ENCODE data around the gene PLTP. TPM values are rescaled to one million over a fixed set of nuclear protein-coding genes. Genes with fewer than 3 reads are reported as not detected.

Gene PLTP
- total and polyA plus RNA-seq, 12 donors, result 126 to 1,158 (median 401) TPM

- no peaks in the 10 kb centered on the region for H3K27me3 ChIP-seq
- TF ChIP-seq CTCF (IDR thresholded peaks at IDR 0.05) (no peak), POLR2A (IDR thresholded peaks at IDR 0.05) (no peak)
- H3K4me3 ChIP-seq, result no peak overlapping the region
- peaks cover 0 to 99% of the 10 kb centered on the region in 2 donors for H3K36me3 ChIP-seq (replicated peaks in 1 of 2)
- WGBS, 4 donors, result 92 to 100% (median 94%) methylated on average over 2 to 7 of the region's 7 CpGs
- intact Hi-C loops (cut with DNase I), result loop anchor here (5.0 kb wide), 2 partner anchors 45 to 55 kb away; no protein-coding TSS in a partner anchor
- H3K9me3 ChIP-seq (replicated peaks in 1 of 3), result no peaks in the 10 kb centered on the region
- peak overlapping the region in 1 of 5 donors; percentile 2 for H3K27ac ChIP-seq
- DNase-seq, result no peak
- peaks cover 11 to 19% of the 10 kb centered on the region in 2 donors for H3K4me1 ChIP-seq (replicated peaks in 1 of 2)
Measured at GRCh38 chr20:45897692-45898091, 14.3 kb downstream of the PLTP start.

- Histone ChIP-seq H3K27me3 (no peaks in the 10 kb centered on the region), H3K36me3 (replicated peaks in 1 of 2) (peaks cover 0 to 97% of the 10 kb centered on the region in 2 donors), H3K4me1 (replicated peaks in 1 of 2) (peaks cover 11 to 23% of the 10 kb centered on the region in 2 donors), H3K27ac (peak overlapping the region in 1 of 5 donors; percentile 2), H3K4me3 (no peak overlapping the region), H3K9me3 (replicated peaks in 1 of 3) (no peaks in the 10 kb centered on the region)
- DNase-seq, result no peak
- intact Hi-C loops (cut with DNase I), result loop anchor here (5.0 kb wide), 2 partner anchors 45 to 55 kb away; no protein-coding TSS in a partner anchor
- TF ChIP-seq CTCF (IDR thresholded peaks at IDR 0.05) (no peak), POLR2A (IDR thresholded peaks at IDR 0.05) (no peak)
- 51 to 75% (median 66%) methylated on average over 2 of the region's 2 CpGs for WGBS, 4 donors
Measured at GRCh38 chr20:45897289-45897688, 14.7 kb downstream of the PLTP start.

- H3K27ac ChIP-seq, result peak overlapping the region in 3 of 5 donors; percentile 2 to 19 (median 13)
- H3K4me3 ChIP-seq, result no peak overlapping the region
- no peaks in the 10 kb centered on the region for H3K27me3 ChIP-seq
- TF ChIP-seq CTCF (IDR thresholded peaks at IDR 0.05), result no peak
- TF ChIP-seq POLR2A (IDR thresholded peaks at IDR 0.05), result no peak
- H3K9me3 ChIP-seq (replicated peaks in 1 of 3), result no peaks in the 10 kb centered on the region
- 85 to 95% (median 90%) methylated on average over 12 to 14 of the region's 14 CpGs for WGBS, 4 donors
- no peak for DNase-seq
- H3K4me1 ChIP-seq (replicated peaks in 1 of 2), result peaks cover 15 to 29% of the 10 kb centered on the region in 2 donors
- intact Hi-C loops (cut with DNase I), result loop anchor here (5.0 kb wide), 2 partner anchors 46 to 56 kb away; no protein-coding TSS in a partner anchor
- H3K36me3 ChIP-seq (replicated peaks in 1 of 2), result peaks cover 0 to 92% of the 10 kb centered on the region in 2 donors
Measured at GRCh38 chr20:45896641-45897161, 15.3 kb downstream of the PLTP start.

- no peaks in the 10 kb centered on the region for H3K27me3 ChIP-seq
- no peak overlapping the region for H3K4me3 ChIP-seq
- TF ChIP-seq CTCF (IDR thresholded peaks at IDR 0.05) (no peak), POLR2A (IDR thresholded peaks at IDR 0.05) (no peak)
- no peak for DNase-seq
- H3K36me3 ChIP-seq (replicated peaks in 1 of 2), result peaks cover 0 to 73% of the 10 kb centered on the region in 2 donors
- peaks cover 25 to 41% of the 10 kb centered on the region in 2 donors for H3K4me1 ChIP-seq (replicated peaks in 1 of 2)
- H3K9me3 ChIP-seq (replicated peaks in 1 of 3), result no peaks in the 10 kb centered on the region
- H3K27ac ChIP-seq, result peak overlapping the region in 2 of 5 donors; percentile 5 to 32
- intact Hi-C loops (cut with DNase I), result loop anchor here (5.0 kb wide), 2 partner anchors 48 to 58 kb away; no protein-coding TSS in a partner anchor
- WGBS, 4 donors, result 68 to 82% (median 77%) methylated on average over 6 to 12 of the region's 12 CpGs
Measured at GRCh38 chr20:45894797-45895196, 17.2 kb downstream of the PLTP start.
